Tibial artery (tissue), 4 donors: Measurements from ENCODE around the gene CDKN2A.

Experiments used
- DNase-seq, 2 donors: peaks; one replicate each; pipeline ENCODE4 v3.0.0-alpha.2; 2019
- H3K27ac ChIP-seq, 2 donors: fragments of 200-600 bp; sonication (generic) in 1 of 2; 1 replicate in 1 of 2; 2 replicates in 1 of 2; pipeline ENCODE4 v1.5.1; 2018 to 2019; ENCODE audit warnings: mild to moderate bottlenecking in 1 of 2
- H3K27me3 ChIP-seq, 2 donors: fragments of 200-600 bp; sonication (generic) in 1 of 2; one replicate each; pipeline versions ENCODE4 v1.5.1 to v1.6.0; 2016 to 2019
- H3K36me3 ChIP-seq, 3 donors: fragments of 200-600 bp; sonication (generic) in 2 of 3; one replicate each; pipeline ENCODE4 v1.5.1; 2016 to 2019; ENCODE audit warnings: mild to moderate bottlenecking in 2 of 3
- H3K4me1 ChIP-seq, 4 donors: fragments of 200-600 bp; sonication (generic) in 2 of 4; 1 replicate in 3 of 4; 2 replicates in 1 of 4; pipeline ENCODE4 v1.5.1; 2016 to 2019
- H3K4me3 ChIP-seq, 2 donors: fragments of 200-600 bp; sonication (generic) in 1 of 2; 1 replicate in 1 of 2; 2 replicates in 1 of 2; pipeline ENCODE4 v1.5.1; 2018 to 2019; ENCODE audit warnings: mild to moderate bottlenecking in 2 of 2
- H3K9me3 ChIP-seq, 3 donors: fragments of 200-600 bp; sonication (generic) in 1 of 3; one replicate each; pipeline ENCODE4 v1.5.1; 2016 to 2019
- intact Hi-C: fragments of 100-400 bp; cut with DNase I; formaldehyde crosslinking; loops from one replicate; pipeline ENCODE4 v1.15.0; 2023; ENCODE audit warnings: low total_unique reads
- TF ChIP-seq, protein P1 (sequence below), 2 experiments: fragments of 200-600 bp in 1 of 2; fragments of 450-650 bp in 1 of 2; IDR thresholded peaks; one replicate each; pipeline ENCODE4 v1.5.1; 2017 to 2019; ENCODE audit warnings: antibody characterized with exemption in 2 of 2, mild to moderate bottlenecking in 1 of 2, moderate library complexity in 1 of 2

Gene CDKN2A

DNA sequence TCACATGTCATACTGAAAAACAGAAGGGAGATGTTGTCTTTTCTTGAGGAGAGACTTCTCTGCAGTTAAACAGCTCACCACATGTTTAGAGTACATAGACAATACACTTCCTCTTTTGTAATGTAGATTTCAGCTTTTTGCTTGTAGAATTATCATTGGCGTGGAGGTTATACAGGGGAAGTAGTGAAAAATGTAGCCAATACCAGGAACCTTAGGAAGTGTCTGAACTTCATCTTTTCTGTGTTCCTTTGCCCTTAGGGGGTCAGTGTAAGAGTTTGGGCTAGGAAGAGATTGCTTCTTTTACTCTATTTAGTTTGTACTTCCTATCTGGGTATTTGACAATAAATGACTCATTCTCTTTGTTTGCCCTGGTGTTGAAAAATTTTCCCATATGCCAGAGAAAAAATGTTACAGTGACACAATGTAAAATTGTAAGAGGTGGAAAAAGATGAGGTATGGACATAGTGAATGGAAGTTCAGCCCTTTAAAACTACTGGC lies 36.0 kb upstream of the CDKN2A start:
- H3K4me3 ChIP-seq, result no peak overlapping the region
- intact Hi-C loops, result no loop called here
- no peaks in the 10 kb centered on the region for H3K27me3 ChIP-seq
- no peak overlapping the region for H3K27ac ChIP-seq
- no peak for DNase-seq
- TF ChIP-seq, protein P1, sequence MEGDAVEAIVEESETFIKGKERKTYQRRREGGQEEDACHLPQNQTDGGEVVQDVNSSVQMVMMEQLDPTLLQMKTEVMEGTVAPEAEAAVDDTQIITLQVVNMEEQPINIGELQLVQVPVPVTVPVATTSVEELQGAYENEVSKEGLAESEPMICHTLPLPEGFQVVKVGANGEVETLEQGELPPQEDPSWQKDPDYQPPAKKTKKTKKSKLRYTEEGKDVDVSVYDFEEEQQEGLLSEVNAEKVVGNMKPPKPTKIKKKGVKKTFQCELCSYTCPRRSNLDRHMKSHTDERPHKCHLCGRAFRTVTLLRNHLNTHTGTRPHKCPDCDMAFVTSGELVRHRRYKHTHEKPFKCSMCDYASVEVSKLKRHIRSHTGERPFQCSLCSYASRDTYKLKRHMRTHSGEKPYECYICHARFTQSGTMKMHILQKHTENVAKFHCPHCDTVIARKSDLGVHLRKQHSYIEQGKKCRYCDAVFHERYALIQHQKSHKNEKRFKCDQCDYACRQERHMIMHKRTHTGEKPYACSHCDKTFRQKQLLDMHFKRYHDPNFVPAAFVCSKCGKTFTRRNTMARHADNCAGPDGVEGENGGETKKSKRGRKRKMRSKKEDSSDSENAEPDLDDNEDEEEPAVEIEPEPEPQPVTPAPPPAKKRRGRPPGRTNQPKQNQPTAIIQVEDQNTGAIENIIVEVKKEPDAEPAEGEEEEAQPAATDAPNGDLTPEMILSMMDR (IDR thresholded peaks at IDR 0.05), result no peak
- no peaks in the 10 kb centered on the region for H3K9me3 ChIP-seq
- no peaks in the 10 kb centered on the region for H3K36me3 ChIP-seq
- no peaks in the 10 kb centered on the region for H3K4me1 ChIP-seq

DNA sequence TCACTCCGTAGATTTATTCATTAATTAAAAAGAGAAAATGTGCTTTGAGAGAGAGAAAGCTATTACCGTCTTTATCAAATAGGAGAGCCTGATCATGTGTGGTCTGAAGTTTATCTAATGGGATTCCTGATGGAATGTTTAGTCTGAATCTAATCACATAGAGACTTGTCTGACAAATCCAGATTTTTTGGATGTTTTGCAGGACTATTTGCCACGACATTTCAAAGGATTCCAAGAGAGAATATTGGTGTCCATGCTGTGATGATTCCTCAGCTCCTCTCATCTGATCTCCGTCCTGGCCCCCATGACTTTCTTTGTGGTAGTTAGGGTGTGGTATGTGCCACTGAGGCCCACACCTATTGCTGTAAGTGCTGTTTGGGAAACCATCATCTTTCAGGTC lies 35.0 kb upstream of the CDKN2A start:
- intact Hi-C loops, result no loop called here
- TF ChIP-seq, protein P1 (IDR thresholded peaks at IDR 0.05), result no peak
- no peaks in the 10 kb centered on the region for H3K36me3 ChIP-seq
- H3K27me3 ChIP-seq, result peaks cover 0 to 3% of the 10 kb centered on the region in 2 donors
- no peak for DNase-seq
- no peaks in the 10 kb centered on the region for H3K4me1 ChIP-seq
- no peaks in the 10 kb centered on the region for H3K9me3 ChIP-seq
- no peak overlapping the region for H3K27ac ChIP-seq
- H3K4me3 ChIP-seq, result no peak overlapping the region

DNA sequence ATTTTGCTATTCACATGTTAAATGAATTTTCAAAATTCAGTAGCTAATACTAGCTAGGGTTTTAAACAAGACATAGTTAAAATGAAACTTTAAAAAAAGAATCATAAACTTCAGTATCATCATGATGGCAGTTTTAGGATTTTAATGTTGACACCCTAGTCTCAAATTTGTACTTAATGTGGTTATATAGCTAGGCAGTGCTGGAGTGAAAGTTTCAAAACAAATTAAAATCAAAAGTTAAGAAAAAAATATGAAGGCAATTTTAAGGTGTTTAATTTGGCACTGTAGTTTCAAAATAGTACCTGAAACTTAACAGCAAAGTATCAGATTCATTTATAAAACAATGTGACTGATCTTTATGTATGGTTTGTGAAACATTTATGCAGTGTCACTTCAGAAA lies 34.2 kb upstream of the CDKN2A start:
- Histone ChIP-seq H3K27me3 (peaks cover 0 to 3% of the 10 kb centered on the region in 2 donors), H3K4me3 (no peak overlapping the region), H3K36me3 (no peaks in the 10 kb centered on the region), H3K4me1 (no peaks in the 10 kb centered on the region), H3K27ac (no peak overlapping the region), H3K9me3 (no peaks in the 10 kb centered on the region)
- TF ChIP-seq, protein P1 (IDR thresholded peaks at IDR 0.05), result no peak
- intact Hi-C loops, result no loop called here
- DNase-seq, result no peak

DNA sequence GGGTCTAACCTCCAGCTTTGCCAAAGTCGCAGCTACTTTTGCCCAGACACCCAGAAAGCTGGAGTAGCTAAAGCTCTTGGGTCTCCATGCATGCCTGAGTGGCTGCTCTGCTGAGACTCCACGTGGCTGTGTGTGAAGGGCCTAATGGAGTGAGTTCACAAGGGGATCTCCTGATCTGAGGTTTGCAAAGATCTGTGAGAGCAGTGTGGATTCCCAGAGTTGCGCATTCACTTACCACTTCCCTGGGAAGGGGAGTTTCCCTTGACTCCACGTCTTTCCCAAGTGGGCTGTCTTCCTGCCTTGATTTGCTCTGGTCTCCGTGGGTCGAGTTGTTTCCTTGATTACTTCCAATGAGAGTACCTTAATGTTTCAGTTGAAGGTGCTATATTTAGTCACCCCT lies 32.5 kb upstream of the CDKN2A start:
- TF ChIP-seq, protein P1 (IDR thresholded peaks at IDR 0.05), result no peak
- no peak overlapping the region for H3K27ac ChIP-seq

DNA sequence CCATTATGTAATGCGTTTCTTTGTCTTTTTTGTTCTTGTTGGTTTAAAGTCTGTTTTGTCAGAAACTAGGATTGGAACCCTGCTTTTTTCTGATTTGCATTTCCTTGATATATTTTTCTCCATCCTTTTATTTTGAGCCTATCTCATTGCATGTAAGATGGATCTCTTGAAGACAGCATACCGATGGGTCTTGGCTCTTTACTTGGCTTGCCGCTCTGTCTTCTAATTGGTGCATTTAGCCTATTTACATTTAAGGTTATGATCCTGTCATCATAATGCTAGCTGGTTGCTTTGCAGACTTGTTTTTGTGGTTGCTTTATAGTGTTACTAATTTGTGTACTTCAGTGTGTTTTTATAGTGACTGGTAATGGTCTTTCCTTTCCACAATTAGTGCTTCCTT lies 28.2 kb upstream of the CDKN2A start:
- Histone ChIP-seq H3K9me3 (no peaks in the 10 kb centered on the region), H3K27ac (no peak overlapping the region), H3K4me3 (no peak overlapping the region), H3K36me3 (no peaks in the 10 kb centered on the region), H3K27me3 (peaks cover 0 to 3% of the 10 kb centered on the region in 2 donors), H3K4me1 (no peaks in the 10 kb centered on the region)
- no peak for DNase-seq
- intact Hi-C loops, result no loop called here
- TF ChIP-seq, protein P1 (IDR thresholded peaks at IDR 0.05), result no peak

More for the DNA sequence above, 32.5 kb upstream of the CDKN2A start:
- Histone ChIP-seq H3K27me3 (peaks cover 0 to 3% of the 10 kb centered on the region in 2 donors), H3K4me1 (no peaks in the 10 kb centered on the region), H3K9me3 (no peaks in the 10 kb centered on the region), H3K36me3 (no peaks in the 10 kb centered on the region), H3K4me3 (no peak overlapping the region)
- intact Hi-C loops, result no loop called here
- DNase-seq, result no peak
